ENCODE data around the gene ZNF726.

DNA sequence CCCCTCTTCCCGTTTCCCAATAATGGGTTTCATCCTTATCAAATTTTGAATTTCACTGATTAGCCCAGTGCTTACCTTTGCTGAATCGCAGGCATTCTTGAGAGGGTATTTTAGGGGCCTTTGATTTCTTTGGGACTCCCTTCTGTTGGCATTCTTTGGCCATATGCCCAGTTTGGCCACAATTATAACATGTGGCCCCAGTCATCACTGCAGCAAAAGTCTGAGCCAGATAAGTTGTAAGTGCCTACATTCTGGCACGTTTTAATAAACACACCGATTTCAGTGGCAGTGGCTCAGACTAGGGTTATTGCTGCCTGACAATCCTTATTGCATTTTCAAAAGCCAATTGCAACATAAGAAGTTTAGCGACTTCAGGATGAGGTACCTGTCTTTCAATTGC, 41.4 kb downstream of the ZNF726 start:
- TF ChIP-seq GATA1 (IDR thresholded peaks at IDR 0.05; ENCODE audit: low read depth, low read length) = no peak
- no peak for TF ChIP-seq POLR2A (IDR thresholded peaks at IDR 0.05; ENCODE audit: low read length)

Data from erythroblast (primary cell).